CD14-positive monocyte (primary cell): Measurements from ENCODE around the gene PPTC7. TPM values are rescaled to one million over a fixed set of nuclear protein-coding genes. Genes with fewer than 3 reads are reported as not detected.

ENCODE experiments used
- DNase-seq, 3 donors: peaks; one replicate each; pipeline ENCODE4 v3.0.0-alpha.2; 2011 to 2022
- H2AFZ ChIP-seq: 2 replicates; pipeline ENCODE4 v1.6.0; 2012; ENCODE audit warnings: mild to moderate bottlenecking, low read depth, low read length, inconsistent platforms; ENCODE audit not compliant: insufficient read depth, poor library complexity, severe bottlenecking
- H3K27ac ChIP-seq, 2 donors: 1 replicate in 1 of 2; 2 replicates in 1 of 2; pipeline ENCODE4 v1.5.1; 2012 to 2013; ENCODE audit warnings: low read length in 2 of 2, control low read depth in 1 of 2, inconsistent platforms in 1 of 2, low read depth in 1 of 2, mild to moderate bottlenecking in 1 of 2
- H3K27me3 ChIP-seq, 2 donors: one replicate each; pipeline versions ENCODE4 v1.6.0 to v1.6.1; 2011 to 2013; ENCODE audit warnings: low read length in 2 of 2; ENCODE audit not compliant: control insufficient read depth in 2 of 2, insufficient read depth in 2 of 2
- H3K36me3 ChIP-seq, 2 donors: replicated peaks in 1 of 2; 1 replicate in 1 of 2; 2 replicates in 1 of 2; pipeline versions ENCODE4 v1.5.1 to v1.6.1; 2012 to 2013; ENCODE audit warnings: low read length in 2 of 2, control low read depth in 1 of 2, inconsistent platforms in 1 of 2, mild to moderate bottlenecking in 1 of 2; ENCODE audit not compliant: insufficient read depth in 2 of 2, control insufficient read depth in 1 of 2
- H3K4me1 ChIP-seq, 2 donors: 1 replicate in 1 of 2; 2 replicates in 1 of 2; pipeline versions ENCODE4 v1.5.1 to v1.6.1; 2012 to 2013; ENCODE audit warnings: low read length in 2 of 2, control low read depth in 1 of 2, inconsistent platforms in 1 of 2, mild to moderate bottlenecking in 1 of 2, moderate library complexity in 1 of 2; ENCODE audit not compliant: insufficient read depth in 2 of 2, control insufficient read depth in 1 of 2
- H3K4me2 ChIP-seq: replicated peaks from 2 replicates; pipeline ENCODE3; 2012; ENCODE audit warnings: low read length, moderate library complexity, mild to moderate bottlenecking; ENCODE audit not compliant: poor library complexity, severe bottlenecking; ENCODE audit errors: extremely low read depth
- H3K4me3 ChIP-seq, 3 experiments: fragments of 200-600 bp in 1 of 3; sonication (generic) in 1 of 3; replicated peaks in 1 of 3; 1 replicate in 2 of 3; 2 replicates in 1 of 3; pipeline ENCODE4 v1.5.1; 2011 to 2013; ENCODE audit warnings: low read length in 3 of 3, mild to moderate bottlenecking in 3 of 3, control low read depth in 2 of 3, low read depth in 2 of 3, inconsistent platforms in 1 of 3, moderate library complexity in 1 of 3
- H3K79me2 ChIP-seq: 2 replicates; pipeline ENCODE4 v1.6.0; 2012; ENCODE audit warnings: mild to moderate bottlenecking, control low read depth, inconsistent platforms, low read length, moderate library complexity; ENCODE audit not compliant: insufficient read depth
- H3K9ac ChIP-seq: 2 replicates; pipeline ENCODE4 v1.6.0; 2017; ENCODE audit warnings: low read length, mild to moderate bottlenecking; ENCODE audit not compliant: insufficient read depth, poor library complexity, severe bottlenecking
- H3K9me3 ChIP-seq, 2 donors: replicated peaks in 1 of 2; 1 replicate in 1 of 2; 2 replicates in 1 of 2; pipeline versions ENCODE4 v1.5.1 to v1.6.1; 2012 to 2013; ENCODE audit warnings: low read length in 2 of 2, control low read depth in 1 of 2; ENCODE audit not compliant: control insufficient read depth in 1 of 2, insufficient read depth in 1 of 2
- H4K20me1 ChIP-seq: 2 replicates; pipeline ENCODE4 v1.6.0; 2012; ENCODE audit warnings: mild to moderate bottlenecking, low read length, control low read depth, moderate library complexity; ENCODE audit not compliant: insufficient read depth
- H3K27ac Mint-ChIP-seq, 7 donors: one replicate each; pipeline ENCODE4 v1.8.0; 2020; ENCODE audit warnings: mild to moderate bottlenecking in 7 of 7, mixed read lengths in 7 of 7, moderate library complexity in 6 of 7, inconsistent platforms in 2 of 7
- H3K27me3 Mint-ChIP-seq, 3 donors: one replicate each; pipeline ENCODE4 v1.8.0; 2021 to 2022; ENCODE audit warnings: low read depth in 3 of 3, mild to moderate bottlenecking in 3 of 3, mixed read lengths in 3 of 3, moderate library complexity in 3 of 3, inconsistent platforms in 1 of 3
- H3K36me3 Mint-ChIP-seq, 2 donors: one replicate each; pipeline ENCODE4 v1.8.0; 2020; ENCODE audit warnings: mixed read lengths in 2 of 2, inconsistent platforms in 1 of 2, mild to moderate bottlenecking in 1 of 2
- H3K4me1 Mint-ChIP-seq: one replicate; pipeline ENCODE4 v1.8.0; 2020; ENCODE audit warnings: mild to moderate bottlenecking, mixed read lengths
- H3K4me3 Mint-ChIP-seq, 2 donors: one replicate each; pipeline ENCODE4 v1.8.0; 2020; ENCODE audit warnings: mild to moderate bottlenecking in 2 of 2, mixed read lengths in 2 of 2, moderate library complexity in 1 of 2
- H3K9me3 Mint-ChIP-seq, 7 donors: one replicate each; pipeline ENCODE4 v1.8.0; 2020 to 2022; ENCODE audit warnings: mixed read lengths in 7 of 7, mild to moderate bottlenecking in 6 of 7, moderate library complexity in 6 of 7, inconsistent platforms in 2 of 7
- CTCF ChIP-seq: fragments of 200-600 bp; IDR thresholded peaks from one replicate; pipeline ENCODE4 v1.8.0; 2022; ENCODE audit warnings: antibody characterized with exemption, mild to moderate bottlenecking
- WGBS: methylation state at CpG from one replicate; pipeline ENCODE4 v1.1.5; 2013; ENCODE audit warnings: missing lambda C conversion rate; ENCODE audit not compliant: insufficient coverage; 5-methylcytosine and 5-hydroxymethylcytosine counted together
- intact Hi-C, 2 donors: fragments of 100-400 bp; cut with micrococcal nuclease; formaldehyde crosslinking; loops; one replicate each; pipeline versions ENCODE4 v1.15.0 to v1.15.1; 2023
- polyA plus RNA-seq, 3 donors: library from polyadenylated mRNA; depleted of rRNA in 1 of 3; unstranded in 2 of 3; stranded (reverse) in 1 of 3; fragments of 300-500 nt in 2 of 3; fragments of >200 nt in 1 of 3; fragmentation: Illumina TruSeq in 2 of 3; gene quantifications; 1 replicate in 2 of 3; 2 replicates in 1 of 3; pipeline ENCODE4 v1.2.3, GENCODE V29; 2012 to 2021

Gene PPTC7
- polyA plus RNA-seq, 3 donors, result 11.6 to 36.5 (median 15.1) TPM

- intact Hi-C loops, result loop anchor here in 1 of 2 donors (2.0 kb wide), 1 partner anchor 15 kb away; no protein-coding TSS in a partner anchor
- Mint-ChIP-seq H3K4me1 (peaks cover 62% of the 10 kb centered on the region), H3K27me3 (no peaks in the 10 kb centered on the region), H3K9me3 (peaks cover 4 to 11% (median 6%) of the 10 kb centered on the region in 7 donors), H3K4me3 (no peak overlapping the region), H3K36me3 (peaks cover 9 to 15% of the 10 kb centered on the region in 2 donors), H3K27ac (peak overlapping the region; percentile 38 to 89 (median 83))
- Histone ChIP-seq H3K27me3 (no peaks in the 10 kb centered on the region), H3K9ac (no peak overlapping the region), H3K9me3 (no peaks in the 10 kb centered on the region), H4K20me1 (peaks cover 99% of the 10 kb centered on the region), H3K4me1 (peaks cover 49 to 57% of the 10 kb centered on the region in 2 donors), H3K27ac (peak overlapping the region; percentile 35 to 87), H2AFZ (no peak overlapping the region), H3K36me3 (no peaks in the 10 kb centered on the region), H3K79me2 (peaks cover 100% of the 10 kb centered on the region), H3K4me2 (peak overlapping the region; percentile 11), H3K4me3 (no peak overlapping the region)
- WGBS, result 97% methylated on average over 9 of the region's 15 CpGs
- no peak for TF ChIP-seq CTCF
- DNase-seq, result no peak
Observed at GRCh38 chr12:110561471-110562201, 21.5 kb downstream of the PPTC7 start.

GRCh38 chr12:110560946-110561345 lies 22.2 kb downstream of the PPTC7 start:
- H3K27me3 ChIP-seq, result no peaks in the 10 kb centered on the region
- peaks cover 99% of the 10 kb centered on the region for H4K20me1 ChIP-seq
- TF ChIP-seq CTCF, result no peak
- H3K36me3 ChIP-seq, result no peaks in the 10 kb centered on the region
- H3K9me3 Mint-ChIP-seq, result peaks cover 4 to 11% (median 6%) of the 10 kb centered on the region in 7 donors
- WGBS, result no CpG with 5 or more reads among the region's 1 CpG
- no peaks in the 10 kb centered on the region for H3K27me3 Mint-ChIP-seq
- H3K36me3 Mint-ChIP-seq, result peaks cover 9 to 15% of the 10 kb centered on the region in 2 donors
- no peak overlapping the region for H3K9ac ChIP-seq
- DNase-seq, result no peak
- H3K27ac Mint-ChIP-seq, result peak overlapping the region in 2 of 7 donors; percentile 32 to 88
- H2AFZ ChIP-seq, result no peak overlapping the region
- no peak overlapping the region for H3K4me2 ChIP-seq
- H3K9me3 ChIP-seq, result no peaks in the 10 kb centered on the region
- no peak overlapping the region for H3K4me3 ChIP-seq
- peak overlapping the region in 1 of 2 donors; percentile 40 for H3K27ac ChIP-seq
- no peak overlapping the region for H3K4me3 Mint-ChIP-seq
- peaks cover 54 to 64% of the 10 kb centered on the region in 2 donors for H3K4me1 ChIP-seq
- intact Hi-C loops, result no loop called here
- H3K79me2 ChIP-seq, result peaks cover 100% of the 10 kb centered on the region
- peaks cover 64% of the 10 kb centered on the region for H3K4me1 Mint-ChIP-seq
